K562 (cell line): Measurements from ENCODE around the gene SERPINB5. TPM values are rescaled to one million over a fixed set of nuclear protein-coding genes. Genes with fewer than 3 reads are reported as not detected.

Experiments
- ATAC-seq: fragments of 200-7000 bp; cut with Tn5 transposase; 3 replicates; pipeline ENCODE4 v1.9.1; 2020; ENCODE audit warnings: moderate library complexity
- BruUV-seq: library from RNA; stranded (reverse); fragments of 400-500 nt; replicated peaks from 2 replicates; lab custom pipeline; 2021; lab: Mats Ljungman, UMichigan
- CTCF ChIA-PET: fragments of 300-600 bp; formaldehyde crosslinking; extraction: SDS; loops from one replicate; lab custom pipeline; 2021; ENCODE audit warnings: low intra/inter-chr PET ratio; lab: Yijun Ruan, JAX
- POLR2A ChIA-PET: fragments of 300-600, 350-650 bp; sonication (Branson Sonifier 250); formaldehyde crosslinking; extraction: SDS; loops from one replicate; lab custom pipeline; 2021; ENCODE audit warnings: antibody characterized with exemption, inconsistent platforms; lab: Yijun Ruan, JAX
- DNase-seq, 4 experiments: peaks; one replicate each; pipeline versions ENCODE4 v3.0.0 to v3.0.0-alpha.2; 2011 to 2018; ENCODE audit warnings: low spot score in 3 of 4, mixed read lengths in 3 of 4; ENCODE audit errors: extremely low read depth in 1 of 4
- FAIRE-seq: peaks from 2 replicates; lab custom pipeline; 2011; peaks lifted over from hg19 to GRCh38; lab: Jason Lieb, UNC
- H2AFZ ChIP-seq: 2 replicates; pipeline ENCODE4 v1.6.0; 2011; ENCODE audit warnings: low read depth, low read length, control low read depth, inconsistent platforms
- H3K27ac ChIP-seq: fragments of 200-600 bp; 3 replicates; pipeline ENCODE4 v1.8.0; 2011; ENCODE audit warnings: low read depth, mild to moderate bottlenecking, control low read depth, inconsistent platforms, low read length, moderate library complexity, mixed read lengths; ENCODE audit errors: extremely low read depth
- H3K27me3 ChIP-seq, 2 experiments: fragments of 300-600 bp in 1 of 2; 2 replicates in 1 of 2; 3 replicates in 1 of 2; pipeline versions ENCODE4 v1.6.0 to v1.8.0; 2011; ENCODE audit warnings: inconsistent platforms in 2 of 2, low read length in 2 of 2, mild to moderate bottlenecking in 1 of 2, mixed read lengths in 1 of 2, moderate library complexity in 1 of 2; ENCODE audit not compliant: control insufficient read depth in 2 of 2, insufficient read depth in 2 of 2
- H3K36me3 ChIP-seq: fragments of 300-600 bp; 3 replicates; pipeline ENCODE4 v1.8.0; 2011; ENCODE audit warnings: mild to moderate bottlenecking, low read length, inconsistent platforms; ENCODE audit not compliant: control insufficient read depth, insufficient read depth
- H3K4me1 ChIP-seq, 2 experiments: fragments of 200-600 bp in 1 of 2; replicated peaks in 1 of 2; 2 replicates in 1 of 2; 3 replicates in 1 of 2; pipeline versions ENCODE4 v1.5.1 to v1.8.0; 2011; ENCODE audit warnings: inconsistent platforms in 2 of 2, low read length in 2 of 2, mild to moderate bottlenecking in 1 of 2, mixed read lengths in 1 of 2, moderate library complexity in 1 of 2; ENCODE audit not compliant: control insufficient read depth in 2 of 2, insufficient read depth in 2 of 2
- H3K4me2 ChIP-seq: 2 replicates; pipeline ENCODE4 v1.6.1; 2011; ENCODE audit warnings: low read length, control low read depth, inconsistent platforms, mixed read lengths; ENCODE audit not compliant: insufficient read depth
- H3K4me3 ChIP-seq: fragments of 200-600 bp; sonication (generic), shearing (Covaris generic); 2 replicates; pipeline ENCODE4 v1.5.1; 2016; ENCODE audit warnings: control low read depth, inconsistent platforms
- H3K79me2 ChIP-seq: fragments of 200-600 bp; 3 replicates; pipeline ENCODE4 v1.8.0; 2011; ENCODE audit warnings: low read length, inconsistent platforms; ENCODE audit not compliant: control insufficient read depth, insufficient read depth
- H3K9ac ChIP-seq, 2 experiments: 2 replicates each; pipeline versions ENCODE4 v1.6.0 to v1.6.1; 2011; ENCODE audit warnings: low read depth in 2 of 2, low read length in 2 of 2, control low read depth in 1 of 2, inconsistent platforms in 1 of 2, mild to moderate bottlenecking in 1 of 2, mixed read lengths in 1 of 2; ENCODE audit not compliant: insufficient read depth in 1 of 2
- H3K9me1 ChIP-seq: one replicate; pipeline ENCODE4 v1.6.0; 2011; ENCODE audit warnings: inconsistent platforms, mild to moderate bottlenecking, low read length, moderate library complexity; ENCODE audit not compliant: control insufficient read depth, insufficient read depth
- H3K9me3 ChIP-seq: replicated peaks from 2 replicates; pipeline ENCODE4 v1.5.1; 2011; ENCODE audit warnings: low read depth, low read length, inconsistent platforms; ENCODE audit not compliant: control insufficient read depth, insufficient read depth
- H4K20me1 ChIP-seq: replicated peaks from 2 replicates; pipeline ENCODE4 v1.6.1; 2011; ENCODE audit warnings: low read length, inconsistent platforms, mixed read lengths; ENCODE audit not compliant: control insufficient read depth, insufficient read depth
- C11orf30 ChIP-seq: fragments of 450-650 bp; IDR thresholded peaks from 2 replicates; pipeline ENCODE4 v1.6.1; 2016; ENCODE audit warnings: low read depth, mild to moderate bottlenecking
- CHD1 ChIP-seq: fragments of 200-600 bp; sonication (generic); IDR thresholded peaks from one replicate; pipeline ENCODE4 v1.6.1; 2012; ENCODE audit warnings: mild to moderate bottlenecking, moderate library complexity, low read length, inconsistent platforms
- FOSL1 ChIP-seq: fragments of 200-800 bp; sonication (Bioruptor generic); conservative IDR thresholded peaks from 2 replicates; pipeline ENCODE4 v1.6.1; 2016; ENCODE audit warnings: missing genetic modification characterization, missing compliant biosample characterization
- FOXP4 ChIP-seq: sonication (generic); formaldehyde crosslinking; IDR thresholded peaks from 2 replicates; pipeline ENCODE4 v1.8.0; 2022; ENCODE audit warnings: mild to moderate bottlenecking, missing genetic modification reagents, borderline replicate concordance
- FUS ChIP-seq: fragments of 200-400 bp; formaldehyde crosslinking; optimal IDR thresholded peaks from 2 replicates; pipeline ENCODE3; 2017; ENCODE audit warnings: low read depth, low read length
- MAFF ChIP-seq: IDR thresholded peaks from 2 replicates; pipeline ENCODE4 v1.6.1; 2012; ENCODE audit warnings: low read length, improper control_type of control experiment
- MAFG ChIP-seq: fragments of 450-650 bp; conservative IDR thresholded peaks from 2 replicates; pipeline ENCODE4 v1.6.1; 2016; ENCODE audit warnings: missing genetic modification characterization, missing compliant biosample characterization
- MAFK ChIP-seq: IDR thresholded peaks from 2 replicates; pipeline ENCODE4 v1.6.1; 2011; ENCODE audit warnings: low read length, improper control_type of control experiment
- MYC ChIP-seq, 2 experiments: fragments of 250-450 bp in 1 of 2; sonication (Bioruptor Pico) in 1 of 2; IDR thresholded peaks; 2 replicates each; pipeline versions ENCODE4 v1.5.1 to v1.6.1; 2012 to 2021; ENCODE audit warnings: low read depth in 2 of 2, borderline replicate concordance in 1 of 2, improper control_type of control experiment in 1 of 2, low read length in 1 of 2, mild to moderate bottlenecking in 1 of 2, moderate library complexity in 1 of 2
- NFE2 ChIP-seq: IDR thresholded peaks from 2 replicates; pipeline ENCODE4 v1.6.1; 2014; ENCODE audit warnings: antibody characterized with exemption, low read depth
- ZBTB12 ChIP-seq: fragments of 250-450 bp; sonication (Bioruptor Pico); IDR thresholded peaks from 2 replicates; pipeline ENCODE4 v1.4.0; 2020
- ZNF253 ChIP-seq: fragments of 250-450 bp; sonication (Bioruptor Pico); conservative IDR thresholded peaks from 2 replicates; pipeline ENCODE4 v1.6.1; 2021; ENCODE audit warnings: mild to moderate bottlenecking
- ZNF316 ChIP-seq: fragments of 450-650 bp; IDR thresholded peaks from 2 replicates; pipeline ENCODE4 v1.6.1; 2016
- WGBS: fragments of 100-300 bp; shearing (Covaris generic); methylation state at CpG from one replicate; pipeline ENCODE4 v1.1.6; 2016; ENCODE audit warnings: low coverage, mixed read lengths; ENCODE audit not compliant: insufficient coverage; ENCODE audit errors: missing lambda C conversion rate; 5-methylcytosine and 5-hydroxymethylcytosine counted together
- in situ Hi-C: fragments of 300-500 bp; cut with MboI; formaldehyde crosslinking; loops from 4 replicates; pipeline ENCODE4 v1.15.0; 2018; ENCODE audit warnings: inconsistent platforms, mixed read lengths
- intact Hi-C: fragments of 100-400 bp; cut with micrococcal nuclease; formaldehyde crosslinking; loops from 2 replicates; pipeline ENCODE4 v1.14.2; 2022
- polyA plus RNA-seq, 8 experiments: library from polyadenylated mRNA; depleted of rRNA in 4 of 8; stranded (reverse) in 5 of 8; unstranded in 3 of 8; fragments of >200 nt; fragmentation: Nextera tagmentation in 2 of 8; fragmentation: Illumina TruSeq in 1 of 8; extraction: Ambion mirVana in 2 of 8; extraction: Trizol in 1 of 8; gene quantifications; 2 replicates each; pipeline versions ENCODE4 v1.2.1 to v1.2.3, GENCODE V29; 2011 to 2014; ENCODE audit warnings: inconsistent platforms in 1 of 8, missing spikeins in 1 of 8
- total RNA-seq, 7 experiments: library from RNA; depleted of rRNA in 6 of 7; stranded (reverse); fragments of >200 nt in 6 of 7; fragmentation: Illumina TruSeq in 2 of 7; extraction: Trizol in 2 of 7; gene quantifications; 2 replicates each; pipeline versions ENCODE4 v1.2.1 to v1.2.3, GENCODE V29; 2011 to 2021; ENCODE audit warnings: low replicate concordance in 1 of 7

SERPINB5 gene
- total and polyA plus RNA-seq, 9 of the 15 experiments (the other 6 are each of a cell fraction or from before 2014, with no cell fraction given): 0.05 to 1.4 (median 0.49) TPM; not detected in 1

GRCh38 chr18:63477968-63478367 is 1.2 kb downstream of the SERPINB5 start:
- in situ Hi-C loops: no loop called here
- H3K36me3 ChIP-seq: no peaks in the 10 kb centered on the region
- H2AFZ ChIP-seq: peak overlapping the region; percentile 63
- H3K27ac ChIP-seq: no peak overlapping the region; the same call in 2 of the 3 replicates
- ATAC-seq (peak; percentile 33; the same call in 2 of the 3 replicates), FAIRE-seq (peak; percentile 26), DNase-seq (peak in 1 of 4 experiments; percentile 12)
- H3K4me2 ChIP-seq: peak overlapping the region; percentile 25; the same call in 1 of the 2 replicates
- ChIA-PET CTCF (no interaction called here), POLR2A (interaction anchor here (0.8 kb wide), 1 partner anchor 10 kb away, joined by 3 read pairs; no protein-coding TSS in a partner anchor)
- H4K20me1 ChIP-seq: no peaks in the 10 kb centered on the region
- no TSS peak for BruUV-seq
- 10% methylated on average over 6 of the region's 6 CpGs for WGBS
- no peaks in the 10 kb centered on the region for H3K27me3 ChIP-seq
- intact Hi-C loops: no loop called here
- H3K9ac ChIP-seq: no peak overlapping the region
- H3K9me1 ChIP-seq: no peaks in the 10 kb centered on the region
- no peaks in the 10 kb centered on the region for H3K79me2 ChIP-seq
- no peak overlapping the region for H3K4me3 ChIP-seq
- no peak for TF ChIP-seq ZNF253
- peak; percentile 14; the same call in 1 of the 2 replicates for TF ChIP-seq MAFK
- TF ChIP-seq ZBTB12: no peak
- peak; percentile 85 for TF ChIP-seq C11orf30
- TF ChIP-seq NFE2: peak; percentile 74
- peak; percentile 82 for TF ChIP-seq ZNF316
- TF ChIP-seq FUS: no peak
- TF ChIP-seq MAFF: peak; percentile 36; the same call in 1 of the 2 replicates
- 0 out of 2 replicates have a peak, but pooled peaks have one; percentile 28 for TF ChIP-seq FOSL1 (tag)
- no peak for TF ChIP-seq FOXP4
- TF ChIP-seq CHD1: no peak
- no peak for TF ChIP-seq MYC (IDR thresholded peaks at IDR 0.05; ENCODE audit: low read depth, low read length)
- no peak for TF ChIP-seq MYC (CRISPR knock-in tag; IDR thresholded peaks at IDR 0.05; ENCODE audit: borderline replicate concordance, low read depth)
- peak; percentile 80 for TF ChIP-seq MAFG (tag)
- TF ChIP-seq, all 486 proteins: peak for 7
- Histone ChIP-seq H3K9me3 (no peaks in the 10 kb centered on the region), H3K4me1 (peaks cover 4 to 13% of the 10 kb centered on the region in 2 experiments; a peak in 3 of 5 replicates)
